Measurements from ENCODE around the gene MAP2. TPM values are rescaled to one million over a fixed set of nuclear protein-coding genes. Genes with fewer than 3 reads are reported as not detected.
A peak's percentile ranks its signal among the peaks of the same experiment; 100 is the strongest.

MAP2 gene
- total RNA-seq, 1 experiment from 2014 or later: 7.6 TPM

- TF ChIP-seq, protein P1, sequence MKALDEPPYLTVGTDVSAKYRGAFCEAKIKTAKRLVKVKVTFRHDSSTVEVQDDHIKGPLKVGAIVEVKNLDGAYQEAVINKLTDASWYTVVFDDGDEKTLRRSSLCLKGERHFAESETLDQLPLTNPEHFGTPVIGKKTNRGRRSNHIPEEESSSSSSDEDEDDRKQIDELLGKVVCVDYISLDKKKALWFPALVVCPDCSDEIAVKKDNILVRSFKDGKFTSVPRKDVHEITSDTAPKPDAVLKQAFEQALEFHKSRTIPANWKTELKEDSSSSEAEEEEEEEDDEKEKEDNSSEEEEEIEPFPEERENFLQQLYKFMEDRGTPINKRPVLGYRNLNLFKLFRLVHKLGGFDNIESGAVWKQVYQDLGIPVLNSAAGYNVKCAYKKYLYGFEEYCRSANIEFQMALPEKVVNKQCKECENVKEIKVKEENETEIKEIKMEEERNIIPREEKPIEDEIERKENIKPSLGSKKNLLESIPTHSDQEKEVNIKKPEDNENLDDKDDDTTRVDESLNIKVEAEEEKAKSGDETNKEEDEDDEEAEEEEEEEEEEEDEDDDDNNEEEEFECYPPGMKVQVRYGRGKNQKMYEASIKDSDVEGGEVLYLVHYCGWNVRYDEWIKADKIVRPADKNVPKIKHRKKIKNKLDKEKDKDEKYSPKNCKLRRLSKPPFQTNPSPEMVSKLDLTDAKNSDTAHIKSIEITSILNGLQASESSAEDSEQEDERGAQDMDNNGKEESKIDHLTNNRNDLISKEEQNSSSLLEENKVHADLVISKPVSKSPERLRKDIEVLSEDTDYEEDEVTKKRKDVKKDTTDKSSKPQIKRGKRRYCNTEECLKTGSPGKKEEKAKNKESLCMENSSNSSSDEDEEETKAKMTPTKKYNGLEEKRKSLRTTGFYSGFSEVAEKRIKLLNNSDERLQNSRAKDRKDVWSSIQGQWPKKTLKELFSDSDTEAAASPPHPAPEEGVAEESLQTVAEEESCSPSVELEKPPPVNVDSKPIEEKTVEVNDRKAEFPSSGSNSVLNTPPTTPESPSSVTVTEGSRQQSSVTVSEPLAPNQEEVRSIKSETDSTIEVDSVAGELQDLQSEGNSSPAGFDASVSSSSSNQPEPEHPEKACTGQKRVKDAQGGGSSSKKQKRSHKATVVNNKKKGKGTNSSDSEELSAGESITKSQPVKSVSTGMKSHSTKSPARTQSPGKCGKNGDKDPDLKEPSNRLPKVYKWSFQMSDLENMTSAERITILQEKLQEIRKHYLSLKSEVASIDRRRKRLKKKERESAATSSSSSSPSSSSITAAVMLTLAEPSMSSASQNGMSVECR (CRISPR knock-in tag; IDR thresholded peaks at IDR 0.05; ENCODE audit: borderline replicate concordance): no peak
Observed at GRCh38 chr2:209556354-209556961, 132.6 kb downstream of the MAP2 start (continued).

- no peaks in the 10 kb centered on the region for H3K9me3 Mint-ChIP-seq
- ChIA-PET POLR2A (interaction anchor here (0.7 kb wide), 1 partner anchor 738 kb away, joined by 3 read pairs; no protein-coding TSS in a partner anchor), CTCF (interaction anchor here (0.6 kb wide), 1 partner anchor 400 kb away, joined by 3 read pairs; no protein-coding TSS in a partner anchor)
- H3K27me3 Mint-ChIP-seq (ENCODE audit: low read depth): no peaks in the 10 kb centered on the region
- DNase-seq (ENCODE audit: low spot score) (no peak), ATAC-seq (no peak)
- H3K27ac Mint-ChIP-seq: no peak overlapping the region
- no peaks in the 10 kb centered on the region for H3K4me1 Mint-ChIP-seq
- TF ChIP-seq GABPB1 (CRISPR knock-in tag; IDR thresholded peaks at IDR 0.05): no peak
- TF ChIP-seq E2F5 (CRISPR knock-in tag; IDR thresholded peaks at IDR 0.05): no peak
- TF ChIP-seq RELA (CRISPR knock-in tag; IDR thresholded peaks at IDR 0.05; ENCODE audit: borderline replicate concordance): no peak
- TF ChIP-seq GRHL2 (CRISPR knock-in tag; IDR thresholded peaks at IDR 0.05; ENCODE audit: insufficient replicate concordance, severe bottlenecking): no peak
- TF ChIP-seq, protein P2, sequence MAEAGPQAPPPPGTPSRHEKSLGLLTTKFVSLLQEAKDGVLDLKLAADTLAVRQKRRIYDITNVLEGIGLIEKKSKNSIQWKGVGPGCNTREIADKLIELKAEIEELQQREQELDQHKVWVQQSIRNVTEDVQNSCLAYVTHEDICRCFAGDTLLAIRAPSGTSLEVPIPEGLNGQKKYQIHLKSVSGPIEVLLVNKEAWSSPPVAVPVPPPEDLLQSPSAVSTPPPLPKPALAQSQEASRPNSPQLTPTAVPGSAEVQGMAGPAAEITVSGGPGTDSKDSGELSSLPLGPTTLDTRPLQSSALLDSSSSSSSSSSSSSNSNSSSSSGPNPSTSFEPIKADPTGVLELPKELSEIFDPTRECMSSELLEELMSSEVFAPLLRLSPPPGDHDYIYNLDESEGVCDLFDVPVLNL (CRISPR knock-in tag; IDR thresholded peaks at IDR 0.05; ENCODE audit: borderline replicate concordance, low read depth): no peak
- no peaks in the 10 kb centered on the region for H3K36me3 Mint-ChIP-seq
- no peak overlapping the region for H3K4me3 Mint-ChIP-seq
Observed at GRCh38 chr2:209560911-209561310, 137.1 kb downstream of the MAP2 start.

DNA sequence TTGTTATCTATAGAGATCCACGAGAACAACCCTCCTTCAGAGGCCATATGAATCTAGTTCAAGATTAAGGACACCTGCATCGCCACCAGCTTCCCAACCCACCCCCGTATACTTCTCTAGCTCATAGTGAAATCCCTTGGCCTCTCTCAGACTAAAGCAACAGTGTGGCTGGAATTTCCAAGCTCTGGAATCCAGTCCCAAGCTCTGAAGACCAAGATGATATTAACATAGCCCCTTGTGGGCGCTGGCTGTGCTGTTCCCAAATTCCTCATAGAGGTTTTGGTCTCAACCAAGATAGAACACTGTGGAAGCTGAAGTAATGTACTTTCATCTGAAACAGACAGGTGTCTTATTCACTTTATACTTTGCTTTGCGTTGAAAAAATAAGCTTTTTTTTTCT lies 139.6 kb downstream of the MAP2 start:
- Mint-ChIP-seq H3K4me1 (no peaks in the 10 kb centered on the region), H3K27me3 (ENCODE audit: low read depth) (no peaks in the 10 kb centered on the region), H3K9me3 (no peaks in the 10 kb centered on the region), H3K4me3 (no peak overlapping the region), H3K36me3 (no peaks in the 10 kb centered on the region), H3K27ac (no peak overlapping the region)
- ChIA-PET CTCF (interaction anchor here (1.2 to 2.5 kb wide), 2 partner anchors 139 to 229 kb away, joined by 3 to 12 read pairs; partner anchors contain the start of gene MAP2), POLR2A (interaction anchor here (0.5 kb wide), 1 partner anchor 61 kb away, joined by 5 read pairs; no protein-coding TSS in a partner anchor)
- ATAC-seq: peak; percentile 64
- no peak for DNase-seq (ENCODE audit: low spot score)
- no peak for TF ChIP-seq NR1H2 (CRISPR knock-in tag; IDR thresholded peaks at IDR 0.05)
- TF ChIP-seq CREB1 (CRISPR knock-in tag; IDR thresholded peaks at IDR 0.05): no peak
- no peak for TF ChIP-seq JAZF1 (CRISPR knock-in tag; IDR thresholded peaks at IDR 0.05)
- no peak for TF ChIP-seq KAT7 (CRISPR knock-in tag; IDR thresholded peaks at IDR 0.05; ENCODE audit: borderline replicate concordance)
- TF ChIP-seq RORB (CRISPR knock-in tag; IDR thresholded peaks at IDR 0.05): no peak
- TF ChIP-seq GRHL2 (CRISPR knock-in tag; IDR thresholded peaks at IDR 0.05; ENCODE audit: insufficient replicate concordance, severe bottlenecking): no peak
- no peak for TF ChIP-seq ZNF425 (CRISPR knock-in tag; conservative IDR thresholded peaks at IDR 0.05)
- no peak for TF ChIP-seq NFYB (CRISPR knock-in tag; conservative IDR thresholded peaks at IDR 0.05; ENCODE audit: low read depth)
- no peak for TF ChIP-seq IRF2 (CRISPR knock-in tag; IDR thresholded peaks at IDR 0.05; ENCODE audit: borderline replicate concordance, low read depth)
- TF ChIP-seq ZNF281 (CRISPR knock-in tag; IDR thresholded peaks at IDR 0.05): no peak
- TF ChIP-seq ELF4 (CRISPR knock-in tag; IDR thresholded peaks at IDR 0.05; ENCODE audit: low read depth): no peak
- TF ChIP-seq ATF6 (CRISPR knock-in tag; IDR thresholded peaks at IDR 0.05): no peak
- no peak for TF ChIP-seq CREM (CRISPR knock-in tag; IDR thresholded peaks at IDR 0.05)
- no peak for TF ChIP-seq TEAD1 (CRISPR knock-in tag; IDR thresholded peaks at IDR 0.05)
